GM21423 (cell line): ENCODE data around the gene NFKB1.
"Not testable (repeated sequence)": the region's sequence is repeated elsewhere in the genome, so short reads cannot be mapped to it uniquely, and the experiment has no call there.

ENCODE experiments used
- ATAC-seq: cut with Tn5 transposase; IDR thresholded peaks from one replicate; pipeline ENCODE4 v1.9.1; 2021; ENCODE audit warnings: mild to moderate bottlenecking, moderate library complexity; ENCODE audit not compliant: unreplicated experiment

NFKB1 gene, protein sequence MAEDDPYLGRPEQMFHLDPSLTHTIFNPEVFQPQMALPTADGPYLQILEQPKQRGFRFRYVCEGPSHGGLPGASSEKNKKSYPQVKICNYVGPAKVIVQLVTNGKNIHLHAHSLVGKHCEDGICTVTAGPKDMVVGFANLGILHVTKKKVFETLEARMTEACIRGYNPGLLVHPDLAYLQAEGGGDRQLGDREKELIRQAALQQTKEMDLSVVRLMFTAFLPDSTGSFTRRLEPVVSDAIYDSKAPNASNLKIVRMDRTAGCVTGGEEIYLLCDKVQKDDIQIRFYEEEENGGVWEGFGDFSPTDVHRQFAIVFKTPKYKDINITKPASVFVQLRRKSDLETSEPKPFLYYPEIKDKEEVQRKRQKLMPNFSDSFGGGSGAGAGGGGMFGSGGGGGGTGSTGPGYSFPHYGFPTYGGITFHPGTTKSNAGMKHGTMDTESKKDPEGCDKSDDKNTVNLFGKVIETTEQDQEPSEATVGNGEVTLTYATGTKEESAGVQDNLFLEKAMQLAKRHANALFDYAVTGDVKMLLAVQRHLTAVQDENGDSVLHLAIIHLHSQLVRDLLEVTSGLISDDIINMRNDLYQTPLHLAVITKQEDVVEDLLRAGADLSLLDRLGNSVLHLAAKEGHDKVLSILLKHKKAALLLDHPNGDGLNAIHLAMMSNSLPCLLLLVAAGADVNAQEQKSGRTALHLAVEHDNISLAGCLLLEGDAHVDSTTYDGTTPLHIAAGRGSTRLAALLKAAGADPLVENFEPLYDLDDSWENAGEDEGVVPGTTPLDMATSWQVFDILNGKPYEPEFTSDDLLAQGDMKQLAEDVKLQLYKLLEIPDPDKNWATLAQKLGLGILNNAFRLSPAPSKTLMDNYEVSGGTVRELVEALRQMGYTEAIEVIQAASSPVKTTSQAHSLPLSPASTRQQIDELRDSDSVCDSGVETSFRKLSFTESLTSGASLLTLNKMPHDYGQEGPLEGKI

DNA sequence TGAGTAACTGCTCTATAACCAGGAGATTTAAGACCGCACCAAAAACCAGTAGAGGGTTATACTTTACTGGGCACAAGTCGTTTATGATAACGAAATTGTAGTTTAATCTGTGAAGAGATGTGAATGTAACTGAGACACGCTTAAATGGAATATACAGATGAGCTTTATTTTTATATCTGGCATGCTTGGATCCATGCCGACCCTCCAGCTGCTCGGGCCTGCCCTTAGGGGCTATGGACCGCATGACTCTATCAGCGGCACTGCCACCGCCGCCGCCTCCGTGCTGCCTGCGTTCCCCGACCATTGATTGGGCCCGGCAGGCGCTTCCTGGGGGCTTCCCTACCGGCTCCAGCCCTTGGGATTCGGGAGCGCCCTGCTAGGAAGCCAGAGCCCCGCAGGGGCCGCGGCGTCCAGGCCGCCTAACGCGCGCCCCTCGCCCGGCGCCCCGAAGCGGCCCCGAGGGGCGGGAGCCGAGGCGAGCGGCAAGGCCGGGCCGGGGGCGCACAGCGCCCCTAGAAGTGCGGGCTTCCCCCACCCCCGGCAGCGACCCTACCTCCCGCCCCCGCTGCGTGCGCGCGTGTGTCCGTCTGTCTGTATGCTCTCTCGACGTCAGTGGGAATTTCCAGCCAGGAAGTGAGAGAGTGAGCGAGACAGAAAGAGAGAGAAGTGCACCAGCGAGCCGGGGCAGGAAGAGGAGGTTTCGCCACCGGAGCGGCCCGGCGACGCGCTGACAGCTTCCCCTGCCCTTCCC, at the start of gene NFKB1:
Gene NFKB1, plus strand, starts transcription at position 664 of the 751 bp plus-strand sequence. CDS start 24,160 bp downstream, outside the sequence.
- ATAC-seq, result peak; percentile 54

DNA sequence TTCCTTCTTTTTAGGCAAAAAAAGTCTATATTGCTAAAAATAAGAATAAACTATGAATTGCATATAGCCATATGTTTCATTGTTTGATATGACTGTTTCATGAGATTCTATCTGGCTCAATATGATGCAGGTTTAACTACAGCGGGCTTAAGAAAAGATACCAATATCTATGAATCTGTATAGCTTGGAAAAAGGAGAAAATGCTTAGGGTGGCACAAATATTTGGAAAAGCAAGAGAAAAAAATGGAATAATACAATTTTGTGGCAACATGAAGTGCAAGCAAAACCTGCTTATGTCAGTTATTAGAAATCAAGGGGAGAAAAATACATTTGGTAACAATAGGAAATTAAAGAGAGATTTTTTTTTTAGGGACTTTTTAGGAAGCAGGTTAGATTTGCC, 48.3 kb upstream of the NFKB1 start:
- ATAC-seq, result no peak

DNA sequence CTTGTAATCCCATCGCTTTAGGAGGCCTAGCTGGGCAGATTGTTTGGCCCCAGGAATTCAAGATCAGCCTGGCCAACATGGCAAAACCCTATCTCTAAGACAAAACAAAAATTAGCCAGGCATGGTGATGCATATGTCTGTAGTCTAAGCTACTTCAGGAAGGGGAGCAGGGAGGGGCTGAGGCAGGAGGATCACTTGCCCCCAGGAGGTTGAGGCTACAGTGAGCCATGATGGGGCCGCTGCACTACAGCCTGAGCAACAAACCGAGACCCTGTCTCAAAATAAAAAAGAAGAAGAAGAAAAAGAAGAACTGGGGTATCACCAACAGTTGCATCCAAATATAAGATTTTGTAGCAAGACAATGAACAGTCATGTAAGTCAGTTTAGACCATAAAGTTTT, 47.3 kb upstream of the NFKB1 start:
- ATAC-seq, result no peak

DNA sequence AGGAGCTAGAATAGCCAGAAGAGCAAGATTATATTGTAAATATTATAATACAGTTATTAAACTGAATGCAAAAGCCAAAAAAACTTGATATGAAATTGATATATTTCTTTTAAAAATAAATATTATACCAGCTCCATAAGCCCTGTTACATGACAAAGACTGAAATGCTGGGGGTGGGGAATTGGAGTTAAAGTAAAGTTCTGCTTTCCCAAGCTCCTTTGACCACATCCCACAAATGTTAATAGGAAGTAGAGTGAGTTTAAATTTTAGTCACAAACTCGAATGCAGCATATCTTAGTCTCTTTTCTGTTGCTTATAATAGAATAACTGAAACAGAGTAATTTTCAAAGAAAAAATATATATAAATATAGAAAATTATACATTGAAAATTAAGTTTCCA, 46.9 kb upstream of the NFKB1 start:
- ATAC-seq, result no peak

DNA sequence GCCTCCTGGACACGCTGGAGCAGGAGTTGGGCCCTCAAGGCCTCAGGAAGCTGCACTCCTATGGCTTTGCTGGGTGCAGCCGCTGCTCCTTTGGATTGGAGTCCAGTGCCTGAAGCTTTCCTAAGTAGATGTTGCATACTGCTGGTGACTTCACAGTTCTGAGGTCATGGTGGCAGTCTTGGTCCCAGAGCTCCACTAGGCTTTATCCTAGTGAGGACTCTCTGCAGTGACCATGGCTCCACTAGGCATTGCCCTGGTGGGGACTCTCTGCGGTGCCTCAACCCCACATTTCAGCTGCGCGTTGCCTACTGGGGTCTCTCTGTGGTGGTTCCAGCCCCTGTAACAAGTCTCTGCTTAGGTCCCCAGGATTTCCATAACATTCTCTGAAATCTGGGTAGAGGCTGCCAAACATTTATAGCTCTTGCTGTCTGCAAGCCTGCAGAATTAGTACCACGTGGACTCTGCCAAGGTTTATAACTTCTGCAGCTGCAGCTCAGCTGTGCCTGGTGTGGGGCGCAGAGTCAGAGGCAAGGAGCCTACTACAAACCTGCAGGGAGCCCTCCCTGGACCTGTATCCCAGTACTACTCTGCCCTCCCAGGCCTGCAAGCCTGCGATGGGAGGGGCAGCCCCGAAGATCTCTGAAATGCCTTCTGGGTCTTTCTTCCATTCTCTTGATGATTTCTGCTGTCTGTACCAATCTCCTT, 46.0 kb upstream of the NFKB1 start:
- ATAC-seq, result no peak

DNA sequence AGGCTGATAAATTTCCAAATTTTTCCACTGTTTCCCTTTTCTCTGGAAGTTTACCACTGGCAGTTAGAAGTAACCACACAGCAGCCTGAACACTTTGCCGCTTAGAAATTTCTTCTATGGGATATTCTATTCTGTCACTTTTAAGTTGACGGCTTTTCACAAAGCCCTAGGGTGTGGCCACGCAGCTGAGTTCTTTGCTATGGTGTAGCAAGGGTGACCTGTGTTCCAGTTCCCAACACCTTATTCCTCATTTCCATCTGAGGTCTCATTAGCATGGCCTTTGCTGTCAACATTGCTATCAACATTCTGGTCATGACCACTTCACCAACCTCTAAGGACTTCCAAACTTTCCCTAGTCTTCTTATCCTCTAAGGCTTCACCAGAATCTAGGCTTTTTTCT, 45.4 kb upstream of the NFKB1 start:
- no peak for ATAC-seq

DNA sequence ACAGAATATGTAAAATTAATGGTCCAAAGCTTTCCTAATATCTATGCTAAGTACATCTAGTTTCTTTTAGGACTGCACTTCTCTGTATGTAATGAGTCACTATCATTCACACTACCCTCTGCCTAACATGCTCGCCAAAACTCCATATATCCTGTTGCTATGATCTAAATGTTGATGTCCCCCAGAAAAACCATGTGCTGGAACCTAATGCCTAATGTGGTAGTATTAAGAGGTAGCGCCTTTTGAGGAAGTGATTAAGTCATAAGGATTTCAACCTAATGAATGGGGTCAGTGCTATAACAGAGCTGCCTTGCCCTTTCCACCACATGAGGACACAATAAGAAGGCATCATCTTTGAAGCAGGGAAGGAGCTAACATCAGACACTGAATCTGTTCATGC, 34.9 kb upstream of the NFKB1 start:
- no peak for ATAC-seq

DNA sequence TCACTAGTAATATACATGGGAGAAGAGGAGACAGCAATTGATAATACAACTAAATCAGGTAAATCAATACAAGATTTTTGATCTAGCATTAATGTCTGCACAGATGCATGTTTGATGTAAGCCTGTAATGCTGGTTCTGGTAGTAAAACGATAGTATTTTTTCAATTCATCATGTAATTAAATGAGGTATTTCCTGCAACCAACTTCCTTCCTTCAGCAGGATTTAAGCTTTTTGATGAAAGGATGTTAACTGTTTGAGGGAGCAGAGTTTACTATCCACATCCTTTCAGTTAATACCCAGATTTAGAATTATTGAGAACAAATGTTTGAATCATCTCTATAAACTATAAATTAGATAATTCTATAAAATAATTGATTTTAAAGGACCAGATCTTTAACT, 31.4 kb upstream of the NFKB1 start:
- no peak for ATAC-seq

DNA sequence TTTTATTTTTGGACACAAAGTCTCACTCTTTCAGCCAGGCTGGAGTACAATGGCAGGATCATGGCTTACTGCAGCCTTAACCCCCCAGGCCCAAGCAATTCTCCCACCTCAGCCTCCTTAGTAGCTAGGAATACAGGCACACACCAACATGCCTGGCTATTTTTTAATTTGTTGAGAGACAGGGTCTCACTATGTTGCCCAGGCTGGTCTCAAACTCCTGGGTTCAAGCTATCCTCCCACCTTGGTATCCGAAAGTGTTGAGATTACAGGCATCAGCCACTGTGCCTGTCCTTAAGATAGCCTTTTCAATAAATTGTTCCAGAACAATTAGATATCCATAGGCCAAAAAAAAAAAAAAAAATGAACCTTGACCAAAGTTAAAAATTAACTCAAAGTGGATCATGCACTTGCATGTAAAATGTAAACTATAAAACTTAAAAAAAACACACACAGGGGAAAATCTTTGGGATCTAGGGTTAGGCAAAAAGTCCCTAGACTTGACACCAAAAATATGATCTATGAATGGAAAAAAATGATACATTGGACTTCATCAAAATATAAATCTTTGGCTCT, 28.6 kb upstream of the NFKB1 start:
- ATAC-seq, result no peak

DNA sequence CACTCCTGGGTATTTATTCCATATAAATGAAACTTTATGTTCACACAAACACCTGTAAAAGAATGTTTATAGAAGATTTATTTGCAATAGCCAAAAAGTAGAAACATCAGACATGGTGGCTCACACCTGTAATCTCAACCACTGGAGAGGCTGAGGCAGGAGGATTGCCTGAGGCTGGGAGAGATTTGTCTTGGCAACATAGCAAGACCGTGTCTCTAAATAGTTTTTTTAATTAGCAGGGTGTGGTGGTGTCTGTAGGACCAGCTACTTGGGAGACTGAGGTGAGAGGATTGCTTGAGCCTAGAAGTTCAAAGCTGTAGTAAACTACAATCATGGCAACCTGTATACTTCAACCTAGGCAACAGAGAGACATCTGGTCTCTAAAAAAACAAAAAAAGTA, 27.7 kb upstream of the NFKB1 start:
- ATAC-seq, result no peak

DNA sequence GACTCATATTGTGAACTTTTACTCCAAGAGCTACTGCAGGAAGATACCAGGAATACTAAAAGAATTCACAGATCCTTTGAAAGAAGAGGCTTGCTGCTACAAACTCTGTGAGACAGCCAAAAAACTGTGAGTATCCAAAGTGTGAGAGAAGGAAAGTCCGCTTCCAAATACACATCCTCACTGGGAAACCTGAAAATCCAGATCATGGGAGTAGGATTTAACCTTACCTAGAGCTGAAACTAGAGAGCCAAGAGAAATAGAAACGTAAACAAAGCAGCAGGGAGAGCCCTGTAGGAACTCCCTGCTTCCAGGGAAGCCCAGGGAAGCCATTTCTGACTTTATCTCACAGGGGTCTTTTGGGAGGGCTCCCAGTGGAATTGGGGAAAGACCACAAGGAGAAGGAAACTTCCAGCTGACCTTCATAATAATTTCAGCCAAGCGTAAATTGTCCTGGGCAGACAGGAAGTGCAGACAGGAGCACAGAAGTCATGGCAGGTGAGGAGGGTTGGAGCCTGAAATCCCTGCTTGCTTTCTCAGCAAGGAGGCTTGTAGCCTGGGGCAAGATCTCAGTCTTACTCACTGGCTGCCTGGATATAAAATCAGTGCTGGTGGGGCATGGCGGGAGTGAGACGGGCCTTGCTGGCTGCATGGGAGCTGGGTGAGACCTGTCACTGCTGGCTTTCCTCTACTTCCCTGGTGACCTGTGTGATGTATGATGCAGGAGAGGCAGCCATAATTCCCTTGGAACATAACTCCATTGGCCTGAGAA, 26.2 kb upstream of the NFKB1 start:
- no peak for ATAC-seq

DNA sequence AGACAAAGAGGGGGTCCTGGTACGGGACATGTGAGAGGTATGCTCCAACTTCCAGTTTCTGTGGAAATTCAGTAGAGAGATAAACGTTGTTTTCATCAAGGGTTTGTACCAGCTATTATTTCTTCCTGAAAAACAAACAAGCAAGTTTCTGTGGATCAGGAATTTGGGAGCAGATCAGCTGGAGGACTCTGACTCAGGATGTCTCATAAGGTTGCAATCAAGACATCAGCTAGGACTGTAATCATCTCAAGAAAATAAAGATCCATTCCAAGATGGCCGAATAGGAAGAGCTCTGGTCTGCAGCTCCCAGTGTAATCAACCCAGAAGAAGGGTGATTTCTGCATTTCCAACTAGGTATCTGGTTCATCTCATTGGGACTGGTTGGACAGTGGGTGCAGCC, 23.5 kb upstream of the NFKB1 start:
- no peak for ATAC-seq

DNA sequence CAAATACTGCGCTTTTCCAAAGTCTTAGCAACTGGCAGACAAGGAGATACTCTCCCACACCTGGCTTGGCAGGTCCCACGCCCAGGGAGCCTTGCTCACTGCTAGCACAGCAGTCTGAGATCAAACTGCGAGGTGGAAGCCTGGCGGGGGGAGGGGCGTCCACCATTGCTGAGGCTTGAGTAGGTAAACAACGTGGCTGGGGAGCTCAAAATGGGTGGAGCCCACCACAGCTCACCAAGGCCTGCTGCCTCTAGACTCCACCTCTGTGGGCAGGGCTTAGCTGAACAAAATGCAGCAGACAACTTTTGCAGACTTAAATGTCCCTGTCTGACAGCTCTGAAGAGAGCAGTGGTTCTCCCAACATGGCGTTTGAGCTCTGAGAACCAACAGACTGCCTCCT, 23.0 kb upstream of the NFKB1 start:
- ATAC-seq, result no peak

DNA sequence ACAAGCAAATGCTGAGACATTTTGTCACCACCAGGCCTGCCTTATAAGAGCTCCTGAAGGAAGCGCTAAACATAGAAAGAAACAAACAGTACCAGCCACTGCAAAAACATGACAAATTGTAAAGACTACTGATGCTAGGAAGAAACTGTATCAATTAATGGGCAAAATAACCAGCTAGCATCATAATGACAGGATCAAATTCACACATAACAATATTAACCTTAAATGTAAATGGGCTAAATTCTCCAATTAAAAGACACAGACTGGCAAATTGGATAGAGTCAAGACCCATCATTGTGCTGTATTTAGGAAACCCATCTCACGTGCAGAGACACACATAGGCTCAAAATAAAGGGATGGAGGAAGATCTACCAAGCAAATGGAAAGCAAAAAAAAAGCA, 21.3 kb upstream of the NFKB1 start:
- ATAC-seq, result not testable (repeated sequence)

DNA sequence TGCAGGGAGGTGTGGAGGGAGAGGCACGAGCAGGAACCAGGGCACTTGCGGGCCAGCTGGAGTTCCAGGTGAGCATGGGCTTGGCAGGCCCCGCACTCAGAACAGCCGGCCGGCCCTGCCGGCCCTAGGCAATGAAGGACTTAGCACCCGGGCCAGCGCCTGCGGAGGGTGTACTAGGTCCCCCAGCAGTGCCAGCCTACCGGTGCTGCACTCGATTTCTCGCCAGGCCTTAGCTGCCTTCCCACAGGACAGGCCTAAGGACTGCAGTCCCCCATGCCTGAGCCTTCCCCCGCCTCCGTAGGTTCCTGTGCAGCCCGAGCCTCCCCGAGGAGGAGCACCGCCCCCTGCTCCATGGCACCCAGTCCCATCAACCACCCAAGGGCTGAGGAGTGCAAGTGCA, 18.0 kb upstream of the NFKB1 start:
- ATAC-seq, result no peak

DNA sequence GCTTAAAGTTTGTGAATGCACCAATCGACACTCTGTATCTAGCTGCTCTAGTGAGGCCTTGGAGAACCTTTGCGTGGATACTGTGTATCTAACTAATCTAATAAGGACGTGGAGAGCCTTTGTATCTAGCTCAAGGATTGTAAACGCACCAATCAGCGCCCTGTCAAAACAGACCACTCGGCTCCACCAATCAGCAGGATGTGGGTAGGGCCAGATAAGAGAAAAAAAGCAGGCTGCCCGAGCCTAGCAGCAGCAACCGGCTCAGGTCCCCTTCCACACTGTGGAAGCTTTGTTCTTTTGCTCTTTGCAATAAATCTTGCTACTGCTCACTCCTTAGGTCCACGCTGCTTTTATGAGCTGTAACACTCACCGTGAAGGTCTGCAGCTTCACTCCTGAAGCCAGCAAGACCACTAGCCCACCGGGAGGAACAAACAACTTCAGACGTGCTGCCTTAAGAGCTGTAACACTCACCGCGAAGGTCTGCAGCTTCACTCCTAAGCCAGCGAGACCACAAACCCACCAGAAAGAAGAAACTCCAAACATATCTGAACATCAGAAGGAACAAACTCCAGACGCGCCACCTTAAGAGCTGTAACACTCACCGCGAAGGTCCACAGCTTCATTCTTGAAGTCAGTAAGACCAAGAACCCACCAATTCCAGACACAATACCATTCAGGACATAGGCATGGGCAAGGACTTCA, 17.0 kb upstream of the NFKB1 start:
- ATAC-seq, result not testable (repeated sequence)

DNA sequence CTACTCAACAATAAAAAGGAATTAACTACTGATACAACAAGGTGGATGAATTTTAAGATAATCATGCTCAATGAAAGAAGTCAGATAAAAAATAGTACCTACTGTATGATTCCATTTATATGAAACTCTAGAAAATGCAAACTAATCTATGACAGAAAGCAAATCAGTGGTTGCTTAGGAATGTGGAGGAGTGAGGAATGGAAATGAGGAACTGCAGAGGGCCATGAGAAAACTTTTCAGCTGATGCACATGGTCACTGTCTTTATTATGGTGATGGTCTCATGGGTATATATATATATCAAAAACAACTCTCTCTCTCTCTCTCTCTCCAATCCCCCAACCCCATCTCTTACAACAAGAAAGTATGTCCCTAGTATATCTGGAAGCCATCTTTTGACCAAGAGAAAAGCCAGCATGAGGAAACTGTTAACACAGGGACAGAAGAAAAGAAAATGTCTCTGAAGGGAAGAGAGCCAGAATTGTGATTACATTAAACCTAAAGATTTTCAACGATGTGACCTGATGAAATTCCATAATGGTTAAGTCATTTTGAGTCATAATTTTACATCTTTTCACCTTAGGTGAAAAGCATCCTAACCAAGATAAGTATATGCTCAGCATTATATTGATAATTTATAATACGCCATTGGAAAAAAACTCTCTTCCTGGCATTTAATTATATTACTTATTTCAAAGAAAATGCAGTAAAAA, 8.5 kb upstream of the NFKB1 start:
- ATAC-seq, result no peak

DNA sequence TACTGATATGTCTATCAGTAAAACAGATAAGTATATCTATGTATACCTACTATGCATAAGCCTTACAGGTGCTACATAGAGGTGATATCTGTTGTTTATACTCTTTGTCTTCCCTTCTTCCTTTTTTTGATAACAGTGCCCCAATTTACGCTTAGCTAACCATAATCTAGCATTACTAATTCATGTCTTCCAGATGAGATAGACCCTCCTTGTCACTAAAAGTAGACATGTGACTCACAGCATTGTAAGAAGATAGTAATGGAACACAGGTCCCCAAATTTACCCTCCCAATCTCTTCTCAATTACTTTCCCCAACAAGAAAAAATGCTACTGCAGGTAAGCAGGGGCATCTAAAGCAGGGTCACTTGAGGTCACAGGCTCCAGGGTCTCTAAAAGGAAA, 7.9 kb upstream of the NFKB1 start:
- ATAC-seq, result no peak
